GM03348 (cell line): Measurements from ENCODE around the gene ACOT2.
"Not testable (repeated sequence)": the region's sequence is repeated elsewhere in the genome, so short reads cannot be mapped to it uniquely, and the experiment has no call there.

Experiments used
- DNase-seq: peaks from one replicate; pipeline ENCODE4 v3.0.0; 2012; ENCODE audit warnings: low spot score

The ACOT2 gene

GRCh38 chr14:73567951-73568885 is 795 bp upstream of the ACOT2 start:
- DNase-seq = peak; percentile 28

DNA sequence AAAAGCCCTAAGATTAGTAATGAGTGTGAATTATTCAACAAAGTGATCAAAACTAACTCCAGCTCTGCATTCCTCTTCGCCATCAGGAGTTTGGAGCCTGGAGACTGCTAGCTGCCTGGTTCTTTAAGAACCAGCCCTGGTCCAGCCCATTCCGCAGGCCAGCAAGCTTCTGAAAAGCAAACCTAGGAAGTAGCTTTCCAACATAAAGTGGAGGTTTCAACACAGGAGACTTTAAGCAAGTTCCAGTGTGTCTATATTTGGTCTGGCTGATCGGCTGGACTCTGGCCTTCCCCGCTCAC is 178 bp upstream of the ACOT2 start:
- not testable (repeated sequence) for DNase-seq

GRCh38 chr14:73570913-73571312 is 1.9 kb downstream of the ACOT2 start:
- DNase-seq = peak; percentile 32

DNA sequence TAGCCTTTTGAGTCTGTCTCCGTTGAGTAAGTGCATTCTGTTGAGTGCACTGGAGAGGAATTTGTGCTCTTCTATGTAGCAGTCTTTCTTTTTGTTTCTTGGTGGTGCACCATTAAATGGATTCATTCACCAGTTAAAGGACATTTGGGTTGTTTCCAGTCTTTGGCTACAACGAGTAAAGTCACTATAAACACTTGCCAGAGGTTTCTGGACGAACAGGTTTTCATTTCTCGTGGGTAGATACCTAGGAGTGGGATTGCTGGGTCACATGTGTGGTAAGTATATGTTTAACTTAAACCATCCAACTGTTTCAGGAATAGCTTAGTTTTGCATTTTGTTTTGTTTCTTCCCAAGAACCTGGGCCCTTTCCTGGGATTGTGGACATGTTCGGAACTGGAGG is 4.0 kb downstream of the ACOT2 start:
- DNase-seq = not testable (repeated sequence)

DNA sequence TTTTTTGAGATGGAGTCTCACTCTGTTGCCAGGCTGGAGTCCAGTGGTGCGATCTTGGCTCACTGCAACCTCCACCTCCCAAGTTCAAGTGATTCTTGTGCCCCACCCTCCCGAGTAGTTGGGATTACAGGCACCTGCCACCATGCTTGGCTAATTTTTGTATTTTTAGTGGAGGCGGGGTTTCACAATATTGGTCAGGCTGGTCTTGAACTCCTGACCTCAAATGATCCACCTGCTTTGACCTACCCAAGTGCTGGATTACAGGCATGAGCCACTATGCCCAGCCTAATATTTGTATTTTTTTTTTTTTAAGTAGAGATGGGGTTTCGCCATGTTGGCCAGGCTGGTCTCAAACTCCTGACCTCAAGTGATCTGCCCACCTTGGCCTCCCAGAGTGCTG is 4.7 kb downstream of the ACOT2 start:
- not testable (repeated sequence) for DNase-seq

DNA sequence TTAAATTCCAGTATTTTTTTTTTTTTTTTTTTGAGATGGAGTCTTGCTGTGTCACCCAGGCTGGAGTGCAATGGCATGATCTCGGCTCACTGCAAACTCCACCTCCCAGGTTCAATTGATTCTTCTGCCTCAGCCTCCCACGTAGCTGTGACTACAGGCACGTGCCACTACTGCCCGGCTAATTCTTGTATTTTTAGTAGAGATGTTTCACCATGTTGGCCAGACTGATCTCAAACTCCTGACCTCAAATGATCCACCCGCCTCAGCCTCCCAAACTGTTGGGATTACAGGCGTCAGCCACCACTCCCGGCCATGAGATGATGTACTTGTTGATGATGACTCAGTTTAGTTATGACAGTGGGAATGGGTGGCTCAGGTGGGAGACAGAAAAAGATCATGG is 5.2 kb downstream of the ACOT2 start:
- not testable (repeated sequence) for DNase-seq

DNA sequence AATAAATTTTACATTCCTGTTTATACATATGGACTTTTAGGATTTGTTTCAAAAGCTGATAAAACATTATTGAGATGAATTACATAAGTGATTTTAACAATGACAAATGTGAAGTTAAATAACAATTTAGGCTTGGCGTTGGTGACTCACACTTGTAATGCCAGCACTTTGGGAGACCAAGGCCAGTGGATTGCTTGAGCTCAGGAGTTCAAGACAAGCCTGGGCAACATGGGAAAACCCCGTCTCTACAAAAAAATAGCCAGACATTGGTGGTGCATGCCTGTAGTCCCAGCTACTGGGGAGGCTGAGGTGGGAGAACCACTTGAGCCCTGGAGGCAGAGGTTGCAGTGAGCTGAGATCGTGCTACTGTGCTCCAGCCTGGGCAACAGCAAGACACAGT is 7.4 kb downstream of the ACOT2 start:
- DNase-seq = no peak

DNA sequence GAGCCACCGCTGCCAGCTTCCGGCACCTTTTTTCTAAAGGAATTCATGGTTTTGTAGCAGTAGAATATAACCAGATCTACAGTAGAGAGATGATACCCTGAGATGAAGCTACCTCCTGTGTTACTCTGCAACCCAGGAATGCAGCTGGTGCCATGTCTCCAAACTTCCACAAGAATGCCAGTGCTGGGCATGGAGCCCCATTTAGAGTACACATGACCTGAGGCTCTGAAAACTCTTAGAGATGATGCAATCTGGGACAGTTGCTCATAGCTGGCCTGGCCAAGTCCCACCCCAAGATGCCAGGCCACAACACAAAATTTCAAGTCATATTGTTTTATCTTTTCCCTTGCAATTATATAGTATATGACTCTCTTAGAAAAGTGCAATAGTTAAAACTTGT is 8.2 kb downstream of the ACOT2 start:
- DNase-seq = not testable (repeated sequence)

DNA sequence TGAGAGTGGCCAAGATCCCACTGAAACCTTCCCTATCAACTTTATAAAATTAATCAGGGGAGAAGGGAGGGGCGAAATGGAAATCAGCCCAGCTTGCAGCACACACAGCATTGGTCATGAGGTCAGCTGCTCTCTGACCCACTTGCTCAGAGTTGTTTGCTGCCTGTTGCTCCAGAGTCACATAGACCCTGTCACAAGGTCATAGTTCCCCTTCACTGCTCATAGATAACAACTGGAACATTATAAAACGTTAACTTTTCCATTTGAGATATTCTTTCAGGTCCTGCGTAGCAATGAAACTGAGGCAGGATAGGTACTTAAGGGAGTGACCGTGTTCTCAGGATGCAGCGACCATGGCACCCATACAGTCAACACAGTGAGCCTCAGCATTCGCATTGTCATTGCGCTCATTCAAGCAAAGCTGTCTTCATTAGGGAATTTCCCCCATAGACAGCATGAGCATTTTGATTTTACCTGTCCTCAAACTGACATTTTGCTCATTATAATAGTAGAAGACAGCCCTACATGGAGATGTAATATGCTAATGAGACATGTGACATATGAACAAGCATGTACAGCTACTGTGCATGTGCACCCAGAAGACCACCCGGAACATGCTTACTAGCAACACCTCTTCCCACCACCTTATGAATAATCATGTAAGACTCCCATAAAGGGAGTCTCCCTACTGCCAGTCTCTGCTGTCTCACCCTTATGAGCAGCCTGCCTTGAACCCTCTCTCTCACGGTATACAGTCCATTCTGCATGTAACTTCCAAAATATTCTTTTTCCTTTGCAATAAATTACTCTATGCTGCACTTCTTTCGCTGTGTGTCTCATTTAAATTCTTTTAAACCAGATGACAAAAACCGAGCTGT is 13.3 kb downstream of the ACOT2 start:
- DNase-seq = not testable (repeated sequence)

GRCh38 chr14:73588695-73589094 is 19.7 kb downstream of the ACOT2 start:
- DNase-seq = no peak

GRCh38 chr14:73589116-73589515 is 20.1 kb downstream of the ACOT2 start:
- DNase-seq = no peak

DNA sequence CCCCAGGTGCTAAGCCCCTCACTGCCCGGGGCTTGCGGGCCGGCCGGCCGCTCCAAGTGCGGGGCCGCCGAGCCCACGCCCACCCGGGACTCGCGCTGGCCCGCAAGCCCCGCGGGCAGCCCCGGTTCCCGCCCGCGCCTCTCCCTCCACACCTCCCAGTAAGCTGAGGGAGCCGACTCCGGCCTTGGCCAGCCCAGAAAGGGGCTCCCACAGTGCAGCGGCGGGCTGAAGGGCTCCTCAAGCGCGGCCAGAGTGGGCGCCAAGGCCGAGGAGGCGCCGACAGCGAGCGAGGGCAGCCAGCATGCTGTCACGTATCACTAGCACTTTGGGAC is 21.6 kb downstream of the ACOT2 start:
- not testable (repeated sequence) for DNase-seq

GRCh38 chr14:73591690-73592449 is 22.9 kb downstream of the ACOT2 start, which contains the start of gene ACOT4:
ACOT4 (plus strand) TSS chr14:73591873; CDS start chr14:73591960, 87 bp downstream.
- peak; percentile 60 for DNase-seq

- no peak for DNase-seq
Observed at GRCh38 chr14:73594491-73594890, 25.5 kb downstream of the ACOT2 start.

GRCh38 chr14:73599499-73599898 is 30.5 kb downstream of the ACOT2 start:
- no peak for DNase-seq

GRCh38 chr14:73602994-73603393 is 34.0 kb downstream of the ACOT2 start:
- no peak for DNase-seq

GRCh38 chr14:73606271-73606670 is 37.3 kb downstream of the ACOT2 start:
- DNase-seq = no peak

GRCh38 chr14:73607241-73607640 is 38.2 kb downstream of the ACOT2 start:
- no peak for DNase-seq

GRCh38 chr14:73610687-73611086 is 41.7 kb downstream of the ACOT2 start:
- DNase-seq = no peak

GRCh38 chr14:73612339-73613045 is 43.5 kb downstream of the ACOT2 start, which contains the start of gene ACOT6:
ACOT6 (plus strand) TSS chr14:73612517; CDS start chr14:73612572, 55 bp downstream.
- DNase-seq = peak; percentile 88

- DNase-seq = no peak
Observed at GRCh38 chr14:73613046-73613383, 44.0 kb downstream of the ACOT2 start.
